Testis (tissue), 3 donors: ENCODE results near the gene ARHGAP32. TPM values are rescaled to one million over a fixed set of nuclear protein-coding genes. Genes with fewer than 3 reads are reported as not detected.
"Not testable (repeated sequence)": the region's sequence is repeated elsewhere in the genome, so short reads cannot be mapped to it uniquely, and the experiment has no call there.

Experiments
- DNase-seq: peaks from one replicate; pipeline ENCODE4 v3.0.0-alpha.2; 2019
- H3K27ac ChIP-seq, 2 donors: fragments of 200-600 bp; sonication (generic); one replicate each; pipeline ENCODE4 v1.5.1; 2019
- H3K27me3 ChIP-seq: fragments of 200-600 bp; sonication (generic); one replicate; pipeline ENCODE4 v1.5.1; 2019
- H3K36me3 ChIP-seq: fragments of 200-600 bp; sonication (generic); one replicate; pipeline ENCODE4 v1.5.1; 2017; ENCODE audit warnings: low read depth; ENCODE audit errors: missing control alignments
- H3K4me1 ChIP-seq: fragments of 200-600 bp; sonication (generic); one replicate; pipeline ENCODE4 v1.5.1; 2019
- H3K4me3 ChIP-seq, 2 donors: fragments of 200-600 bp; sonication (generic); one replicate each; pipeline ENCODE4 v1.5.1; 2017 to 2019
- H3K9me3 ChIP-seq: fragments of 200-600 bp; sonication (generic); one replicate; pipeline ENCODE4 v1.5.1; 2017
- CTCF ChIP-seq, 3 experiments: fragments of 450-650 bp in 2 of 3; fragments of 200-600 bp in 1 of 3; sonication (generic) in 1 of 3; IDR thresholded peaks; one replicate each; pipeline ENCODE4 v1.5.1; 2016 to 2019; ENCODE audit warnings: antibody characterized with exemption in 3 of 3, mild to moderate bottlenecking in 2 of 3, moderate library complexity in 1 of 3
- POLR2A ChIP-seq: fragments of 450-650 bp; IDR thresholded peaks from one replicate; pipeline ENCODE4 v1.6.1; 2017; ENCODE audit warnings: antibody characterized with exemption, mild to moderate bottlenecking, moderate library complexity
- WGBS, 2 donors: methylation state at CpG; one replicate each; pipeline ENCODE4 v1.1.5; 2018; 5-methylcytosine and 5-hydroxymethylcytosine counted together
- intact Hi-C: fragments of 100-400 bp; cut with DNase I; formaldehyde crosslinking; loops from one replicate; pipeline ENCODE4 v1.15.1; 2023; ENCODE audit warnings: low total_unique reads
- polyA plus RNA-seq: library from polyadenylated mRNA; stranded (reverse); fragments of 350-450 nt; fragmentation: Illumina TruSeq; extraction: RNeasy Lipid Tissue Mini Kit (QIAGEN cat#74804); gene quantifications from one replicate; pipeline ENCODE4 v1.2.3, GENCODE V29; 2014; ENCODE audit warnings: low read depth, low replicate concordance; ENCODE audit not compliant: insufficient read depth
- total RNA-seq, 2 donors: library from RNA; depleted of rRNA; stranded (reverse); fragments of >200 nt; gene quantifications; one replicate each; pipeline ENCODE4 v1.2.3, GENCODE V29; 2016

ARHGAP32 gene
- total and polyA plus RNA-seq, 3 donors from 2014 or later: 33.0 to 58.1 (median 53.8) TPM

- intact Hi-C loops: no loop called here
- WGBS, 2 donors: 75 to 77% methylated on average over 14 to 16 of the region's 16 CpGs
Measured at GRCh38 chr11:128924510-128925249, 267.4 kb downstream of the ARHGAP32 start.

GRCh38 chr11:128924104-128924503, 268.0 kb downstream of the ARHGAP32 start:
- no peak for DNase-seq
- H3K9me3 ChIP-seq: no peaks in the 10 kb centered on the region
- H3K27me3 ChIP-seq: no peaks in the 10 kb centered on the region
- WGBS, 2 donors: 84 to 90% methylated on average over 7 of the region's 7 CpGs
- intact Hi-C loops: no loop called here
- no peaks in the 10 kb centered on the region for H3K36me3 ChIP-seq
- no peak overlapping the region for H3K27ac ChIP-seq
- H3K4me3 ChIP-seq: no peak overlapping the region
- TF ChIP-seq CTCF (IDR thresholded peaks at IDR 0.05): no peak
- no peak for TF ChIP-seq POLR2A
- no peaks in the 10 kb centered on the region for H3K4me1 ChIP-seq

More at GRCh38 chr11:128924510-128925249, 267.4 kb downstream of the ARHGAP32 start:
- no peak for DNase-seq
- TF ChIP-seq POLR2A: no peak
- TF ChIP-seq CTCF (IDR thresholded peaks at IDR 0.05): no peak
- Histone ChIP-seq H3K4me1 (no peaks in the 10 kb centered on the region), H3K4me3 (no peak overlapping the region), H3K27ac (no peak overlapping the region), H3K36me3 (no peaks in the 10 kb centered on the region), H3K27me3 (no peaks in the 10 kb centered on the region), H3K9me3 (no peaks in the 10 kb centered on the region)

- intact Hi-C loops: no loop called here
Measured at GRCh38 chr11:128921793-128922192, 270.3 kb downstream of the ARHGAP32 start.

GRCh38 chr11:128920666-128921065, 271.5 kb downstream of the ARHGAP32 start:
- TF ChIP-seq POLR2A (no peak), CTCF (IDR thresholded peaks at IDR 0.05) (no peak)
- Histone ChIP-seq H3K27ac (no peak overlapping the region), H3K4me1 (no peaks in the 10 kb centered on the region), H3K4me3 (no peak overlapping the region), H3K9me3 (no peaks in the 10 kb centered on the region), H3K36me3 (no peaks in the 10 kb centered on the region), H3K27me3 (no peaks in the 10 kb centered on the region)
- intact Hi-C loops: no loop called here
- WGBS, 2 donors: 86 to 93% methylated on average over 5 to 15 of the region's 15 CpGs
- no peak for DNase-seq

More at GRCh38 chr11:128921793-128922192, 270.3 kb downstream of the ARHGAP32 start:
- no peaks in the 10 kb centered on the region for H3K4me1 ChIP-seq
- no peak for TF ChIP-seq POLR2A
- TF ChIP-seq CTCF (IDR thresholded peaks at IDR 0.05): no peak
- DNase-seq: no peak
- no peaks in the 10 kb centered on the region for H3K27me3 ChIP-seq
- no peaks in the 10 kb centered on the region for H3K36me3 ChIP-seq
- no peak overlapping the region for H3K4me3 ChIP-seq
- H3K9me3 ChIP-seq: no peaks in the 10 kb centered on the region
- WGBS, 2 donors: 87 to 90% methylated on average over 4 of the region's 4 CpGs
- H3K27ac ChIP-seq: no peak overlapping the region

- DNase-seq, H3K27ac ChIP-seq, H3K4me3 ChIP-seq, H3K4me1 ChIP-seq, intact Hi-C loops, H3K9me3 ChIP-seq, H3K36me3 ChIP-seq, H3K27me3 ChIP-seq: not testable (repeated sequence)
- 76 to 91% methylated on average over 7 of the region's 7 CpGs for WGBS, 2 donors
Measured at GRCh38 chr11:128919635-128920034, 272.5 kb downstream of the ARHGAP32 start.
